Measurements from ENCODE around the gene FAM222A.

- TF ChIP-seq, protein P1, sequence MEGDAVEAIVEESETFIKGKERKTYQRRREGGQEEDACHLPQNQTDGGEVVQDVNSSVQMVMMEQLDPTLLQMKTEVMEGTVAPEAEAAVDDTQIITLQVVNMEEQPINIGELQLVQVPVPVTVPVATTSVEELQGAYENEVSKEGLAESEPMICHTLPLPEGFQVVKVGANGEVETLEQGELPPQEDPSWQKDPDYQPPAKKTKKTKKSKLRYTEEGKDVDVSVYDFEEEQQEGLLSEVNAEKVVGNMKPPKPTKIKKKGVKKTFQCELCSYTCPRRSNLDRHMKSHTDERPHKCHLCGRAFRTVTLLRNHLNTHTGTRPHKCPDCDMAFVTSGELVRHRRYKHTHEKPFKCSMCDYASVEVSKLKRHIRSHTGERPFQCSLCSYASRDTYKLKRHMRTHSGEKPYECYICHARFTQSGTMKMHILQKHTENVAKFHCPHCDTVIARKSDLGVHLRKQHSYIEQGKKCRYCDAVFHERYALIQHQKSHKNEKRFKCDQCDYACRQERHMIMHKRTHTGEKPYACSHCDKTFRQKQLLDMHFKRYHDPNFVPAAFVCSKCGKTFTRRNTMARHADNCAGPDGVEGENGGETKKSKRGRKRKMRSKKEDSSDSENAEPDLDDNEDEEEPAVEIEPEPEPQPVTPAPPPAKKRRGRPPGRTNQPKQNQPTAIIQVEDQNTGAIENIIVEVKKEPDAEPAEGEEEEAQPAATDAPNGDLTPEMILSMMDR (optimal IDR thresholded peaks at IDR 0.05 in 1 of 3, IDR thresholded peaks at IDR 0.05 in 1 of 3, conservative IDR thresholded peaks at IDR 0.05 in 1 of 3; ENCODE audit: extremely low read depth in 1 of 3, insufficient read depth in 2 of 3, low read length in 3 of 3), result no peak
- TF ChIP-seq EZH2 (IDR thresholded peaks at IDR 0.05; ENCODE audit: low read length), result no peak
Observed at GRCh38 chr12:109740694-109741245, 27.1 kb downstream of the FAM222A start.

All from keratinocyte (primary cell).